Naive thymus-derived CD4-positive, alpha-beta T cell (primary cell): ENCODE data around the gene AXL. TPM values are rescaled to one million over a fixed set of nuclear protein-coding genes. Genes with fewer than 3 reads are reported as not detected.
"Not testable (repeated sequence)": the region's sequence is repeated elsewhere in the genome, so short reads cannot be mapped to it uniquely, and the experiment has no call there.

ENCODE experiments used
- ATAC-seq: fragments of 150-1000 bp; cut with Tn5 transposase; 2 replicates; pipeline ENCODE4 v1.10.0; 2021; ENCODE audit warnings: mild to moderate bottlenecking, moderate library complexity
- CTCF ChIA-PET: fragments of 350-600 bp; sonication (Branson Sonifier 250); formaldehyde crosslinking; loops from one replicate; lab custom pipeline; 2021; ENCODE audit warnings: antibody characterized with exemption; lab: Charles Lee
- POLR2A ChIA-PET: fragments of 350-600 bp; sonication (Branson Sonifier 250); formaldehyde crosslinking; loops from one replicate; lab custom pipeline; 2021; ENCODE audit warnings: antibody characterized with exemption, inconsistent platforms; lab: Charles Lee
- DNase-seq, 9 donors: peaks; one replicate each; pipeline versions ENCODE4 v3.0.0 to v3.0.0-alpha.2; 2020 to 2022; ENCODE audit warnings: mixed read lengths in 1 of 9
- H3K27ac ChIP-seq: one replicate; pipeline ENCODE4 v1.7.0; 2013; ENCODE audit warnings: mild to moderate bottlenecking, low read depth, low read length, moderate library complexity
- H3K27me3 ChIP-seq, 2 donors: one replicate each; pipeline ENCODE4 v1.7.0; 2013; ENCODE audit warnings: low read length in 2 of 2, mild to moderate bottlenecking in 2 of 2, moderate library complexity in 2 of 2; ENCODE audit not compliant: control insufficient read depth in 2 of 2, insufficient read depth in 2 of 2
- H3K36me3 ChIP-seq, 3 experiments: 1 replicate in 2 of 3; 2 replicates in 1 of 3; pipeline ENCODE4 v1.7.0; 2013; ENCODE audit warnings: low read length in 3 of 3, mild to moderate bottlenecking in 3 of 3, moderate library complexity in 1 of 3; ENCODE audit not compliant: insufficient read depth in 3 of 3, control insufficient read depth in 2 of 3
- H3K4me1 ChIP-seq, 2 donors: one replicate each; pipeline ENCODE4 v1.7.0; 2013; ENCODE audit warnings: low read length in 2 of 2, mild to moderate bottlenecking in 2 of 2, moderate library complexity in 1 of 2; ENCODE audit not compliant: control insufficient read depth in 2 of 2, insufficient read depth in 2 of 2
- H3K4me3 ChIP-seq: 2 replicates; pipeline ENCODE4 v1.7.0; 2013; ENCODE audit warnings: mild to moderate bottlenecking, low read length
- H3K9me3 ChIP-seq, 3 experiments: 1 replicate in 2 of 3; 2 replicates in 1 of 3; pipeline ENCODE4 v1.7.0; 2013; ENCODE audit warnings: low read length in 3 of 3; ENCODE audit not compliant: control insufficient read depth in 2 of 3
- H3K27ac Mint-ChIP-seq, 9 donors: one replicate each; pipeline ENCODE4 v1.8.0; 2020 to 2022; ENCODE audit warnings: mixed read lengths in 9 of 9, mild to moderate bottlenecking in 8 of 9, moderate library complexity in 5 of 9, inconsistent platforms in 2 of 9
- H3K27me3 Mint-ChIP-seq, 5 donors: one replicate each; pipeline ENCODE4 v1.8.0; 2021 to 2022; ENCODE audit warnings: mixed read lengths in 5 of 5, mild to moderate bottlenecking in 1 of 5
- H3K36me3 Mint-ChIP-seq, 5 donors: one replicate each; pipeline ENCODE4 v1.8.0; 2020 to 2022; ENCODE audit warnings: mixed read lengths in 5 of 5, mild to moderate bottlenecking in 3 of 5, inconsistent platforms in 1 of 5
- H3K4me1 Mint-ChIP-seq, 7 donors: one replicate each; pipeline ENCODE4 v1.8.0; 2020 to 2022; ENCODE audit warnings: mixed read lengths in 7 of 7, mild to moderate bottlenecking in 3 of 7, inconsistent platforms in 1 of 7
- H3K4me3 Mint-ChIP-seq, 10 donors: one replicate each; pipeline ENCODE4 v1.8.0; 2020 to 2022; ENCODE audit warnings: mild to moderate bottlenecking in 10 of 10, mixed read lengths in 10 of 10, moderate library complexity in 6 of 10, inconsistent platforms in 2 of 10
- H3K9me3 Mint-ChIP-seq, 11 donors: one replicate each; pipeline ENCODE4 v1.8.0; 2020 to 2022; ENCODE audit warnings: mixed read lengths in 11 of 11, mild to moderate bottlenecking in 4 of 11, inconsistent platforms in 1 of 11, moderate library complexity in 1 of 11
- intact Hi-C, 2 donors: fragments of 100-400 bp; cut with micrococcal nuclease; formaldehyde crosslinking; loops; one replicate each; pipeline ENCODE4 v1.15.1; 2023
- polyA plus RNA-seq, 2 donors: library from polyadenylated mRNA; unstranded; fragments of 300-500 nt; fragmentation: Illumina TruSeq; gene quantifications; one replicate each; pipeline ENCODE4 v1.2.3, GENCODE V29; 2021
- total RNA-seq, 6 experiments: library from RNA in 5 of 6; stranded (reverse) in 5 of 6; gene quantifications; 1 replicate in 5 of 6; 2 replicates in 1 of 6; pipeline ENCODE4 v1.2.3 and lab custom pipeline; 2021 to 2026

AXL gene
- under 1 TPM in 4 of 5 experiments, not detected in 1; 0.12 to 0.54 (median 0.35) TPM for total RNA-seq
- polyA plus RNA-seq: under 1 TPM; 0.16 to 0.19 TPM
- total RNA-seq (lab: John Stamatoyannopoulos, UW): 0.54 reads per million

GRCh38 chr19:41218615-41219507 lies at the start of gene AXL:
AXL (plus strand) TSS chr19:41219223; CDS start chr19:41219393, 170 bp downstream.
- no peak within 1 kb of the TSS for H3K4me3 Mint-ChIP-seq
- Histone ChIP-seq H3K36me3 (no peaks in the 10 kb centered on the region), H3K27me3 (no peaks in the 10 kb centered on the region), H3K27ac (no peak within 1 kb of the TSS), H3K9me3 (no peaks in the 10 kb centered on the region), H3K4me3 (no peak within 1 kb of the TSS), H3K4me1 (no peaks in the 10 kb centered on the region)
- ChIA-PET CTCF (no interaction called here), POLR2A (no interaction called here)
- intact Hi-C loops: no loop called here
- peaks cover 0 to 2% (median 0%) of the 10 kb centered on the region in 11 donors for H3K9me3 Mint-ChIP-seq
- peaks cover 0 to 10% (median 3%) of the 10 kb centered on the region in 7 donors for H3K4me1 Mint-ChIP-seq
- no peak for DNase-seq
- no peak for ATAC-seq
- H3K36me3 Mint-ChIP-seq: no peaks in the 10 kb centered on the region
- H3K27me3 Mint-ChIP-seq: peaks cover 23 to 56% (median 40%) of the 10 kb centered on the region in 5 donors
- peak within 1 kb of the TSS in 2 of 9 donors; percentile 18 to 31 for H3K27ac Mint-ChIP-seq

- Histone ChIP-seq H3K9me3 (no peaks in the 10 kb centered on the region), H3K36me3 (no peaks in the 10 kb centered on the region), H3K4me3 (no peak overlapping the region), H3K4me1 (peaks cover 0 to 17% of the 10 kb centered on the region in 2 donors), H3K27ac (no peak overlapping the region), H3K27me3 (no peaks in the 10 kb centered on the region)
- DNase-seq (no peak), ATAC-seq (no peak)
- peaks cover 0 to 1% (median 0%) of the 10 kb centered on the region in 11 donors for H3K9me3 Mint-ChIP-seq
- intact Hi-C loops: no loop called here
- peaks cover 7 to 24% (median 17%) of the 10 kb centered on the region in 7 donors for H3K4me1 Mint-ChIP-seq
- H3K36me3 Mint-ChIP-seq: peaks cover 0 to 1% (median 0%) of the 10 kb centered on the region in 5 donors
- no peak overlapping the region for H3K4me3 Mint-ChIP-seq
- CTCF ChIA-PET: no interaction called here
- POLR2A ChIA-PET: interaction anchor here (0.7 kb wide), 2 partner anchors 52 to 597 kb away, joined by 4 to 5 read pairs; no protein-coding TSS in a partner anchor
- H3K27me3 Mint-ChIP-seq: no peaks in the 10 kb centered on the region
- peak overlapping the region in 3 of 9 donors; percentile 3 to 43 (median 27) for H3K27ac Mint-ChIP-seq
Observed at GRCh38 chr19:41172297-41173164, 46.5 kb upstream of the AXL start.

- Mint-ChIP-seq H3K4me3 (no peak overlapping the region), H3K27ac (peak overlapping the region in 2 of 9 donors; percentile 31 to 49), H3K4me1 (peaks cover 7 to 24% (median 17%) of the 10 kb centered on the region in 7 donors), H3K36me3 (peaks cover 0 to 1% (median 0%) of the 10 kb centered on the region in 5 donors), H3K9me3 (peaks cover 0 to 1% (median 0%) of the 10 kb centered on the region in 11 donors), H3K27me3 (no peaks in the 10 kb centered on the region)
- no peak for DNase-seq
- intact Hi-C loops: no loop called here
- no peak for ATAC-seq
- Histone ChIP-seq H3K27ac (no peak overlapping the region), H3K36me3 (no peaks in the 10 kb centered on the region), H3K4me3 (no peak overlapping the region), H3K27me3 (no peaks in the 10 kb centered on the region), H3K4me1 (peaks cover 0 to 17% of the 10 kb centered on the region in 2 donors), H3K9me3 (no peaks in the 10 kb centered on the region)
- ChIA-PET POLR2A (no interaction called here), CTCF (no interaction called here)
Observed at GRCh38 chr19:41174297-41174928, 44.6 kb upstream of the AXL start.

- peak overlapping the region; percentile 33 for H3K27ac ChIP-seq
- Mint-ChIP-seq H3K36me3 (peaks cover 0 to 1% (median 0%) of the 10 kb centered on the region in 5 donors), H3K4me1 (peaks cover 7 to 24% (median 17%) of the 10 kb centered on the region in 7 donors), H3K4me3 (peak overlapping the region; percentile 46 to 73 (median 64)), H3K27me3 (no peaks in the 10 kb centered on the region), H3K27ac (peak overlapping the region; percentile 49 to 87 (median 79)), H3K9me3 (no peaks in the 10 kb centered on the region)
- ChIA-PET CTCF (interaction anchor here (0.9 to 1.5 kb wide), 2 partner anchors 28 to 513 kb away, joined by 4 to 6 read pairs; no protein-coding TSS in a partner anchor), POLR2A (interaction anchor here (1.6 kb wide), 1 partner anchor 87 kb away, joined by 11 read pairs; no protein-coding TSS in a partner anchor)
- no peak overlapping the region for H3K4me3 ChIP-seq
- peak; percentile 95 for ATAC-seq
- intact Hi-C loops: no loop called here
- H3K9me3 ChIP-seq: no peaks in the 10 kb centered on the region
- no peaks in the 10 kb centered on the region for H3K36me3 ChIP-seq
- no peaks in the 10 kb centered on the region for H3K27me3 ChIP-seq
- peak in 7 of 9 donors; percentile 22 to 64 (median 50) for DNase-seq
- H3K4me1 ChIP-seq: peaks cover 0 to 17% of the 10 kb centered on the region in 2 donors
Observed at GRCh38 chr19:41175801-41176777, 42.9 kb upstream of the AXL start.

GRCh38 chr19:41180173-41180572 lies 38.9 kb upstream of the AXL start:
- H3K27ac ChIP-seq, H3K4me3 Mint-ChIP-seq, DNase-seq, H3K27ac Mint-ChIP-seq, H3K27me3 Mint-ChIP-seq, POLR2A ChIA-PET, H3K9me3 Mint-ChIP-seq, H3K36me3 ChIP-seq, ATAC-seq, H3K36me3 Mint-ChIP-seq, H3K27me3 ChIP-seq, intact Hi-C loops, CTCF ChIA-PET, H3K4me3 ChIP-seq, H3K9me3 ChIP-seq: not testable (repeated sequence)
- H3K4me1 ChIP-seq: peaks cover 0 to 17% of the 10 kb centered on the region in 2 donors
- peaks cover 7 to 18% (median 13%) of the 10 kb centered on the region in 7 donors for H3K4me1 Mint-ChIP-seq
